CD4-positive, alpha-beta T cell (primary cell): ENCODE results near the gene SRGAP1. TPM values are rescaled to one million over a fixed set of nuclear protein-coding genes. Genes with fewer than 3 reads are reported as not detected.

Experiments used
- ATAC-seq: fragments of 200-7000 bp; cut with Tn5 transposase; one replicate; pipeline ENCODE4 v1.10.0; 2022; ENCODE audit warnings: mild to moderate bottlenecking; ENCODE audit not compliant: poor library complexity
- CTCF ChIA-PET: fragments of 350-600 bp; sonication (Branson Sonifier 250); formaldehyde crosslinking; loops from one replicate; lab custom pipeline; 2021; ENCODE audit warnings: antibody characterized with exemption, inconsistent platforms; lab: Charles Lee
- POLR2A ChIA-PET: fragments of 350-600 bp; sonication (Branson Sonifier 250); formaldehyde crosslinking; loops from one replicate; lab custom pipeline; 2021; ENCODE audit warnings: antibody characterized with exemption, inconsistent platforms; lab: Charles Lee
- DNase-seq, 14 experiments: peaks; one replicate each; pipeline ENCODE4 v3.0.0-alpha.2; 2013 to 2020; ENCODE audit warnings: mixed read lengths in 2 of 14
- H3K27ac ChIP-seq, 2 donors: one replicate each; pipeline versions ENCODE4 v1.5.1 to v1.7.0; 2013; ENCODE audit warnings: low read length in 2 of 2, low read depth in 1 of 2, mild to moderate bottlenecking in 1 of 2
- H3K27me3 ChIP-seq, 2 experiments: 1 replicate in 1 of 2; 2 replicates in 1 of 2; pipeline versions ENCODE4 v1.6.1 to v1.7.0; 2013; ENCODE audit warnings: low read length in 2 of 2, control low read depth in 1 of 2, mild to moderate bottlenecking in 1 of 2, moderate library complexity in 1 of 2; ENCODE audit not compliant: insufficient read depth in 2 of 2, control insufficient read depth in 1 of 2
- H3K36me3 ChIP-seq: one replicate; pipeline ENCODE4 v1.6.1; 2013; ENCODE audit warnings: low read length, control low read depth; ENCODE audit not compliant: insufficient read depth
- H3K4me1 ChIP-seq: one replicate; pipeline ENCODE4 v1.6.1; 2013; ENCODE audit warnings: low read length, control low read depth; ENCODE audit not compliant: insufficient read depth
- H3K4me3 ChIP-seq: one replicate; pipeline ENCODE4 v1.5.1; 2013; ENCODE audit warnings: mild to moderate bottlenecking, low read length, moderate library complexity
- H3K9me3 ChIP-seq, 2 experiments: 1 replicate in 1 of 2; 2 replicates in 1 of 2; pipeline versions ENCODE4 v1.6.1 to v1.7.0; 2013; ENCODE audit warnings: low read length in 2 of 2, mild to moderate bottlenecking in 2 of 2, control low read depth in 1 of 2, moderate library complexity in 1 of 2; ENCODE audit not compliant: control insufficient read depth in 1 of 2, insufficient read depth in 1 of 2
- H3K27ac Mint-ChIP-seq: one replicate; pipeline ENCODE4 v1.8.0; 2020; ENCODE audit warnings: mixed read lengths
- H3K27me3 Mint-ChIP-seq: one replicate; pipeline ENCODE4 v1.8.0; 2021; ENCODE audit warnings: mixed read lengths
- H3K36me3 Mint-ChIP-seq: one replicate; pipeline ENCODE4 v1.8.0; 2021; ENCODE audit warnings: low read depth, mixed read lengths
- H3K4me1 Mint-ChIP-seq: one replicate; pipeline ENCODE4 v1.8.0; 2021; ENCODE audit warnings: low read depth, mixed read lengths
- H3K4me3 Mint-ChIP-seq: one replicate; pipeline ENCODE4 v1.8.0; 2020; ENCODE audit warnings: mild to moderate bottlenecking, mixed read lengths
- H3K9me3 Mint-ChIP-seq: one replicate; pipeline ENCODE4 v1.8.0; 2020; ENCODE audit warnings: mixed read lengths
- CTCF ChIP-seq: fragments of 200-600 bp; IDR thresholded peaks from one replicate; pipeline ENCODE4 v1.8.0; 2022; ENCODE audit warnings: antibody characterized with exemption, mild to moderate bottlenecking
- intact Hi-C, 2 experiments: fragments of 100-400 bp; cut with DNase I in 1 of 2; cut with micrococcal nuclease in 1 of 2; formaldehyde crosslinking; loops; one replicate each; pipeline versions ENCODE4 v1.15.1 to v1.9.0; 2023 to 2025; cut with DNase I, micrococcal nuclease
- total RNA-seq, 174 experiments: library from RNA in 2 of 174; stranded (reverse) in 2 of 174; gene quantifications; one replicate each; pipeline ENCODE4 v1.2.3 and lab custom pipeline; 2021 to 2026

SRGAP1 gene
- total RNA-seq, 2 experiments from 2014 or later, result 0.03 TPM; not detected in 1

DNA sequence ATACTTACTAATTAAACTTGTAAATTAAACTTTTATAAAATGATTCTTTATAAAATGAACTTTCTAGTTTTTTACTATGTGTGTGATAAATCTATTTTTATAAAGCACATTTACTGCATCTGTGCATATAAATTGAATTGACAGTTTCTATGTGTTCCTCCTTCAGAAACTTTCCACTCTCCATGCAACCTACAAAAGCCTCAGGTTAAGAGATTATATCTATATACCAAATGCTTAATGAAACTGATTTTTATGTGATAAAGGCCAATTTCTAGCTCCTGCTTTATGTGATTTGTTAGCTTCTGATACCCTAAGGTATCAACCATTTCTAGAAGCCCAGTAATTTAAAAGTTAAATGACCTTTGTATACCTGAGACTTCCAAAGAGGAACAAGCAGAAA is 174.0 kb downstream of the SRGAP1 start:
- ChIA-PET POLR2A (no interaction called here), CTCF (no interaction called here)
- intact Hi-C loops, result no loop called here
- H3K4me3 ChIP-seq, result no peak overlapping the region
- no peak overlapping the region for H3K27ac Mint-ChIP-seq
- no peaks in the 10 kb centered on the region for H3K27me3 Mint-ChIP-seq
- no peak for ATAC-seq
- no peaks in the 10 kb centered on the region for H3K36me3 ChIP-seq
- no peak overlapping the region for H3K27ac ChIP-seq
- no peak for TF ChIP-seq CTCF
- no peaks in the 10 kb centered on the region for H3K9me3 ChIP-seq
- H3K4me1 Mint-ChIP-seq, result no peaks in the 10 kb centered on the region
- no peaks in the 10 kb centered on the region for H3K4me1 ChIP-seq
- no peak overlapping the region for H3K4me3 Mint-ChIP-seq
- DNase-seq, result no peak
- H3K27me3 ChIP-seq, result peaks cover 0 to 4% of the 10 kb centered on the region in 2 experiments
- no peaks in the 10 kb centered on the region for H3K36me3 Mint-ChIP-seq
- no peaks in the 10 kb centered on the region for H3K9me3 Mint-ChIP-seq

- no peaks in the 10 kb centered on the region for H3K4me1 Mint-ChIP-seq
- intact Hi-C loops, result no loop called here
- no peak for ATAC-seq
These were observed 174.6 kb downstream of the SRGAP1 start for GRCh38 chr12:64019101-64019500.

GRCh38 chr12:64019654-64020053 is 175.2 kb downstream of the SRGAP1 start:
- peaks cover 0 to 4% of the 10 kb centered on the region in 2 experiments for H3K27me3 ChIP-seq
- Mint-ChIP-seq H3K36me3 (no peaks in the 10 kb centered on the region), H3K4me1 (no peaks in the 10 kb centered on the region), H3K27ac (no peak overlapping the region), H3K9me3 (no peaks in the 10 kb centered on the region), H3K27me3 (no peaks in the 10 kb centered on the region), H3K4me3 (no peak overlapping the region)
- no peaks in the 10 kb centered on the region for H3K9me3 ChIP-seq
- no peaks in the 10 kb centered on the region for H3K4me1 ChIP-seq
- ChIA-PET POLR2A (no interaction called here), CTCF (no interaction called here)
- intact Hi-C loops, result loop anchor here in 1 of 2 experiments (10.0 kb wide), 1 partner anchor 1605 kb away; no protein-coding TSS in a partner anchor
- TF ChIP-seq CTCF, result no peak
- no peak overlapping the region for H3K27ac ChIP-seq
- H3K36me3 ChIP-seq, result no peaks in the 10 kb centered on the region
- H3K4me3 ChIP-seq, result no peak overlapping the region
- DNase-seq (no peak), ATAC-seq (no peak)

More at GRCh38 chr12:64019101-64019500, 174.6 kb downstream of the SRGAP1 start:
- no peaks in the 10 kb centered on the region for H3K36me3 ChIP-seq
- H3K4me3 ChIP-seq, result no peak overlapping the region
- CTCF ChIA-PET, result no interaction called here
- TF ChIP-seq CTCF, result no peak
- no peak for DNase-seq
- H3K4me1 ChIP-seq, result no peaks in the 10 kb centered on the region
- POLR2A ChIA-PET, result no interaction called here
- Mint-ChIP-seq H3K9me3 (no peaks in the 10 kb centered on the region), H3K27ac (no peak overlapping the region), H3K36me3 (no peaks in the 10 kb centered on the region), H3K4me3 (no peak overlapping the region), H3K27me3 (no peaks in the 10 kb centered on the region)
- no peaks in the 10 kb centered on the region for H3K9me3 ChIP-seq
- no peak overlapping the region for H3K27ac ChIP-seq
- peaks cover 0 to 4% of the 10 kb centered on the region in 2 experiments for H3K27me3 ChIP-seq
